NB4 (cell line): Measurements from ENCODE around the gene PUM1.

ENCODE experiments used
- DNase-seq: peaks from one replicate; pipeline ENCODE4 v3.0.0; 2010; ENCODE audit warnings: low read depth
- H3K4me3 ChIP-seq: one replicate; pipeline ENCODE4 v1.5.1; 2011; ENCODE audit warnings: mild to moderate bottlenecking, low read depth, low read length, moderate library complexity
- MYC ChIP-seq: IDR thresholded peaks from 2 replicates; pipeline ENCODE4 v1.6.1; 2011; ENCODE audit warnings: low read depth, low read length
- POLR2A ChIP-seq: IDR thresholded peaks from 2 replicates; pipeline ENCODE4 v1.6.1; 2011; ENCODE audit warnings: mild to moderate bottlenecking; ENCODE audit not compliant: insufficient read length; ENCODE audit errors: extremely low read depth
- TF ChIP-seq, protein P1 (sequence below): IDR thresholded peaks from one replicate; pipeline ENCODE4 v1.5.1; 2012; ENCODE audit warnings: low read depth, low read length
- TF ChIP-seq, protein P2 (sequence below): IDR thresholded peaks from 2 replicates; pipeline ENCODE4 v1.6.1; 2011; ENCODE audit warnings: low read depth, low read length

PUM1 gene

DNA sequence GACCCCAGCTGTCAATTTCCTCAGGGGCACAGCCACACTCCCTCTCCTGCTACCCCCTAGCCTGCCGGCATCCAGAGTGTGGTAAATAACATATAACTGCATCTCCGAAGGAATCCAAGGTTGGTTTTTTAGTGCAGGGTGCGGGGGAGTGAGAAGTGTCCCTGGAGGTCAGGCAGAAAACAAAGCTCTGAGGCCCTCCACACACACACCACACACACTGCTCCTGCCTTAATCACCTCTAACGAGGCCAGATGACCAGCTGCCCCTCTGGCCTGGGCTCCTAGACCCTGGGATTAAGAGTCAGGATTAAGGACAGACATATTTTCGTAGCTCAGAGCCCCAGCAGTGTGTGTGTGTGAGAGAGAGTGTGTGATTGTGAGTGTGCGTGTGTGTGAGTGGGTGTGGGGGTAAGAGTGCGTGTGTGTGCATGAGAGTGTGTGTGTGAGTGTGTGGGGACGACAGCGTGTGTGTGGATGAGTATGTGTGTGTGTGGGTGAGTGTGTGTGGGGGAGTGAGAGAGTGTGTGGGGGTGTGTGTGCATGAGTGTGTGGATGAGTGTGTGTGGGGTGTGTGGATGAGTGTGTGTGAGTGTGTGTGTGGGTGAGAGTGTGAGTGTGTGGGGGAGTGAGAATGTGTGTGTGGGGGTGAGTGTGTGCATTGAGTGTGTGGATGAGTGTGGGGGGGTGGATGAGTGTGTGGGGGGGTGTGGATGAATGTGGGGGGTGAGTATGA is 171.6 kb downstream of the PUM1 start:
- no peak for DNase-seq
- TF ChIP-seq, protein P1, sequence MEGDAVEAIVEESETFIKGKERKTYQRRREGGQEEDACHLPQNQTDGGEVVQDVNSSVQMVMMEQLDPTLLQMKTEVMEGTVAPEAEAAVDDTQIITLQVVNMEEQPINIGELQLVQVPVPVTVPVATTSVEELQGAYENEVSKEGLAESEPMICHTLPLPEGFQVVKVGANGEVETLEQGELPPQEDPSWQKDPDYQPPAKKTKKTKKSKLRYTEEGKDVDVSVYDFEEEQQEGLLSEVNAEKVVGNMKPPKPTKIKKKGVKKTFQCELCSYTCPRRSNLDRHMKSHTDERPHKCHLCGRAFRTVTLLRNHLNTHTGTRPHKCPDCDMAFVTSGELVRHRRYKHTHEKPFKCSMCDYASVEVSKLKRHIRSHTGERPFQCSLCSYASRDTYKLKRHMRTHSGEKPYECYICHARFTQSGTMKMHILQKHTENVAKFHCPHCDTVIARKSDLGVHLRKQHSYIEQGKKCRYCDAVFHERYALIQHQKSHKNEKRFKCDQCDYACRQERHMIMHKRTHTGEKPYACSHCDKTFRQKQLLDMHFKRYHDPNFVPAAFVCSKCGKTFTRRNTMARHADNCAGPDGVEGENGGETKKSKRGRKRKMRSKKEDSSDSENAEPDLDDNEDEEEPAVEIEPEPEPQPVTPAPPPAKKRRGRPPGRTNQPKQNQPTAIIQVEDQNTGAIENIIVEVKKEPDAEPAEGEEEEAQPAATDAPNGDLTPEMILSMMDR, result no peak
- TF ChIP-seq, protein P2, sequence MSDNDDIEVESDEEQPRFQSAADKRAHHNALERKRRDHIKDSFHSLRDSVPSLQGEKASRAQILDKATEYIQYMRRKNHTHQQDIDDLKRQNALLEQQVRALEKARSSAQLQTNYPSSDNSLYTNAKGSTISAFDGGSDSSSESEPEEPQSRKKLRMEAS, result no peak
- TF ChIP-seq POLR2A, result no peak
- TF ChIP-seq MYC, result no peak
- H3K4me3 ChIP-seq, result no peak overlapping the region

DNA sequence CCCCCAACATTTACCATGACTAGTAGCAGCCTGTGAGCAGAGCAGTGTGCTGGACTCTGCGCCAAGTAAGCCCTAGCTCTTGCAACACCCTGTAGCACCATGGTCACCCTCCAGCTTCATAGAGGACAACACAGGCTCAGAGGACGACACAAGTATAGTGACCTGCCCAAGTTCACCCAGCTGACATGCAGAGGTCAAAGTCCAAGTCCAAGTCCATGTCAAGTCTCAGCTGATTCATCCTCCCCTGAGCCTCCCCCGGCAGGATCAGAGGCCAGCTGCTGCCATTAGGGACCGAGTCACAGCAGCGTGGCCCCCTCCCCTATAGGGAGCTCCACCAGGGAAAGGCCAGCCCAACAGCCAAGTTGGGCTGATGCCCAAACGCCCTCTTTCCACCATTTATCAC is 172.8 kb downstream of the PUM1 start:
- no peak overlapping the region for H3K4me3 ChIP-seq
- TF ChIP-seq MYC, result no peak
- TF ChIP-seq, protein P1, result no peak
- TF ChIP-seq POLR2A, result no peak
- TF ChIP-seq, protein P2, result no peak
- DNase-seq, result no peak

DNA sequence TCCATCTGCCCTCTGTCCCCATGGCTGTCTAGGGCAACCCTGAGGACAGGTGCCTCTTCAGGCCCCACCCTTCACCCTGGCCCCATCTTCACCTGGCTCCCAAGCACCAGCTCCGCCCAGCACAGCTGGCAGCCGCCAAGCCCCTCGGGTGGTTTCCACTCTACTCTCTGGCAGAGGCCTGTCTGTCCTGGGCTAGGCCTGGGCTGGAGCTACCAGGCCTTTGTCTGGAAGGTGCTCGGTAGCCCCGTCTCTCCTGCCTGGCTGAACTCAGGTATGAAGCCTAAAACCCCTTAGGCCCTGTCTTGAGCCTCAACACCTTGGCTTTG is 174.3 kb downstream of the PUM1 start:
- DNase-seq, result no peak
- no peak for TF ChIP-seq MYC
- H3K4me3 ChIP-seq, result no peak overlapping the region

DNA sequence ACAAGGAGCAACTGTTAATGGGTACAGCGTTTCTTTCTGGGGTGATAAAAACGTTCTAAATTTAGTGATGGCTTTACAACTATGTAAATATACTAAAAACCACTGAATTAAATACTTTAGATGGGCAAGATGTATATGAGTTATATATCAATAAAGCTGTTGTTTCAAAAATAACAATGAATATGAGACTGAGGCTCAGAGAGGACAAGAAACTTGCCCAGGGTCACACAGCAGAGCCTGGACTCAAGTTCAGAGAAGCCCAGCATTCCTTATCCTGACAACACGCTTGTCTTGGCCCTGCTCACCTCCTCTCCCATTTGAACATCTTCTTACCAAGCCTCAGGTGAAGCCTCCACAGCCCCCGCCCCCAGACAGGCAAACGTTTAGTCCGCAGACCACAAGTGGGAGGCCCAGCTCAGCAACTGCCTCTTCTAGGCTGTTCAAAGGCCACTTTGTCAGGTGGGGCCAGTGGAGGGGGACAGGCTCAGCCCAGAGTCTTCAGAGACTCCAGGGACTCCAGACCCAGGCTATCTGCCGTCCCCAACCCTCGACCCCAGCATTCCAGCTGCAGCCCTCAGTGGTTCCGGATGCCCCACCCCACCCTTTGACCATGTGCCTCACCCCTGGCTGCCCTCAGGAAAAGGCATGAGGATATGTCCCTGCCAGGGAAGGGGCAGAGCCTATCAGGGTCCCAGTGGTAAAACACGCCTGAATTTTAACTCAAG is 174.9 kb downstream of the PUM1 start:
- no peak for TF ChIP-seq POLR2A
- TF ChIP-seq, protein P2, result no peak
- TF ChIP-seq, protein P1, result no peak
- no peak for TF ChIP-seq MYC
- DNase-seq, result no peak
- no peak overlapping the region for H3K4me3 ChIP-seq

DNA sequence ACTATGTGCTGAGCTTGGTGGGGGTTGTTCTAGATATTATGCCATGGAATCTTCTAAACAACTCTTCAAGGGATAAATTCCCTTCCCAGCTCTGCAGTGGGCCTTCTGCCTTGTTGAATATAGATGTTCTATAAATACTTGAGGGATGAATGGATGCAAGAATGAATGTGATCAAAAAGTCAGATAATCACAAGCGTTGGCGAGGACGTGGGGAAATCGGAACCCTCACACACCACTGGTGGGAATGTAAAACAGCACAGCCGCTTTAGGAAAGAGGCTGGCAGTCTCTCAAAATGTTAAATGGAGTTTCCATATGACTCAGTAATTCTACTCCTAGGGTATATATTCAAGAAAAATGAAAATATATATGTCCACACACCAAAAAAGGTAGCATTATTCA is 176.0 kb downstream of the PUM1 start:
- no peak overlapping the region for H3K4me3 ChIP-seq
- TF ChIP-seq, protein P2, result no peak
- no peak for TF ChIP-seq MYC
- TF ChIP-seq, protein P1, result no peak
- TF ChIP-seq POLR2A, result no peak
- DNase-seq, result no peak

DNA sequence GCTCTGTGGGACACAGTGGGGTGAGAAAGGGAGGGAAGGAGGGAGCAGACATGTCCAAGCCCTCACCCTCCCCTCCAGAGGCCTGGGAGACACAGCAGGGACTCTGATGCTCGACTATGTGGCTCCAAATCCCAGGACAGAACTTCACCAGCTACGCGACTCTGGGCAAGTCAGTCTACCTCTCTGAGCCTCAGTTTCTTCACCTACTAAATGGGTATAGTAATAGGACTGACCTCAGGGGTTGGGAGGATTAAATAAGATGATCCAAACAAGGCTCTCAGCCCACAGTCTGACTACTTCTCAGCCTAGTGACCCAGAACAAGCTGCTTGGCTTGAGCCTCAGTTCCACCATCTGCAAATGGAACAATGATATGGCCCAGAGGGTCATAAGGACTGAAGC is 176.5 kb downstream of the PUM1 start:
- DNase-seq, result no peak
- no peak for TF ChIP-seq POLR2A
- TF ChIP-seq, protein P2, result no peak
- no peak overlapping the region for H3K4me3 ChIP-seq
